A549 (cell line): ENCODE data around the gene MYLK. TPM values are rescaled to one million over a fixed set of nuclear protein-coding genes. Genes with fewer than 3 reads are reported as not detected.
A peak's percentile ranks its signal among the peaks of the same experiment; 100 is the strongest.

Experiments
- ATAC-seq, 2 experiments: fragments of 200-7000 bp in 1 of 2; fragments of >200 bp in 1 of 2; cut with Nextera tagmentation in 1 of 2; cut with Tn5 transposase in 1 of 2; 3 replicates each; pipeline versions ENCODE4 v1.8.0 to v1.9.1; 2018 to 2020; ENCODE audit warnings: mild to moderate bottlenecking in 1 of 2, moderate library complexity in 1 of 2
- CTCF ChIA-PET: fragments of 300-600 bp; sonication (Branson Sonifier 250); formaldehyde crosslinking; extraction: SDS; loops from one replicate; lab custom pipeline; 2021; ENCODE audit warnings: antibody characterized with exemption, inconsistent platforms; lab: Yijun Ruan, JAX
- POLR2A ChIA-PET: fragments of 350-600 bp; formaldehyde crosslinking; extraction: SDS; loops from one replicate; lab custom pipeline; 2021; ENCODE audit warnings: antibody characterized with exemption, inconsistent platforms; lab: Yijun Ruan, JAX
- DNase-seq, 2 experiments: peaks; one replicate each; pipeline versions ENCODE4 v3.0.0 to v3.0.0-alpha.2; 2011 to 2016; ENCODE audit warnings: low read depth in 1 of 2, low spot score in 1 of 2
- FAIRE-seq: peaks from 2 replicates; lab custom pipeline; 2011; peaks lifted over from hg19 to GRCh38; lab: Jason Lieb, UNC
- H3K27ac ChIP-seq, 2 experiments: fragments of >200 bp; sonication (Bioruptor Twin); formaldehyde crosslinking; 3 replicates each; pipeline ENCODE4 v1.5.1; 2016 to 2017
- H3K4me1 ChIP-seq: fragments of >200 bp; sonication (Bioruptor Twin); formaldehyde crosslinking; 3 replicates; pipeline ENCODE4 v1.6.1; 2016
- H3K4me2 ChIP-seq: fragments of >200 bp; sonication (Bioruptor Twin); formaldehyde crosslinking; 3 replicates; pipeline ENCODE4 v1.6.1; 2016
- H3K4me3 ChIP-seq: fragments of >200 bp; sonication (Bioruptor Twin); formaldehyde crosslinking; 3 replicates; pipeline ENCODE4 v1.5.1; 2016
- H3K9me3 ChIP-seq: fragments of >200 bp; sonication (Bioruptor Twin); formaldehyde crosslinking; 3 replicates; pipeline ENCODE4 v1.6.1; 2016
- CBX2 ChIP-seq: fragments of 200-600 bp; sonication (generic); IDR thresholded peaks from 2 replicates; pipeline ENCODE4 v1.6.1; 2016; ENCODE audit warnings: low read depth, mild to moderate bottlenecking, borderline replicate concordance
- CBX8 ChIP-seq: fragments of 200-600 bp; sonication (generic); IDR thresholded peaks from 2 replicates; pipeline ENCODE4 v1.6.1; 2016
- CHD2 ChIP-seq: fragments of 150-350 bp; IDR thresholded peaks from 2 replicates; pipeline ENCODE4 v1.6.1; 2014; ENCODE audit warnings: low read length; ENCODE audit not compliant: partially characterized antibody
- CHD4 ChIP-seq: fragments of 200-600 bp; sonication (generic); IDR thresholded peaks from 2 replicates; pipeline ENCODE4 v1.6.1; 2016; ENCODE audit warnings: antibody characterized with exemption, mild to moderate bottlenecking, borderline replicate concordance
- EHMT2 ChIP-seq: fragments of 200-600 bp; sonication (generic); IDR thresholded peaks from 2 replicates; pipeline ENCODE4 v1.6.1; 2016; ENCODE audit warnings: antibody characterized with exemption, low read depth, mild to moderate bottlenecking, moderate library complexity
- HEYL ChIP-seq: fragments of 250-450 bp; sonication (Bioruptor Pico); IDR thresholded peaks from 2 replicates; pipeline ENCODE4 v1.8.0; 2021; ENCODE audit warnings: mild to moderate bottlenecking, moderate library complexity
- HOXA7 ChIP-seq: fragments of 250-450 bp; sonication (Bioruptor Pico); IDR thresholded peaks from 2 replicates; pipeline ENCODE4 v1.5.0; 2020; ENCODE audit warnings: mild to moderate bottlenecking, moderate library complexity
- HOXB13 ChIP-seq: fragments of 250-450 bp; sonication (Bioruptor Pico); IDR thresholded peaks from 2 replicates; pipeline ENCODE4 v1.5.0; 2020; ENCODE audit warnings: low read depth, mild to moderate bottlenecking, moderate library complexity
- MYC ChIP-seq: IDR thresholded peaks from 2 replicates; pipeline ENCODE4 v1.6.1; 2012; ENCODE audit warnings: mild to moderate bottlenecking, inconsistent platforms, low read length, improper control_type of control experiment, borderline replicate concordance
- RAD21 ChIP-seq, 2 experiments: fragments of >200 bp in 1 of 2; sonication (Bioruptor Twin) in 1 of 2; formaldehyde crosslinking in 1 of 2; IDR thresholded peaks in 1 of 2; conservative IDR thresholded peaks in 1 of 2; 2 replicates in 1 of 2; 3 replicates in 1 of 2; pipeline ENCODE4 v1.6.1; 2012 to 2018; ENCODE audit warnings: inconsistent platforms in 1 of 2
- RCOR1 ChIP-seq: fragments of 150-350 bp; IDR thresholded peaks from 2 replicates; pipeline ENCODE4 v1.6.1; 2014; ENCODE audit warnings: antibody characterized with exemption, low read length, low read depth
- RFX5 ChIP-seq: fragments of 450-650 bp; IDR thresholded peaks from 2 replicates; pipeline ENCODE4 v1.7.1; 2014; ENCODE audit warnings: antibody characterized with exemption, mild to moderate bottlenecking, moderate library complexity
- RNF2 ChIP-seq: fragments of 200-600 bp; sonication (generic); IDR thresholded peaks from 2 replicates; pipeline ENCODE4 v1.6.1; 2016; ENCODE audit warnings: low read depth, mild to moderate bottlenecking, antibody characterized with exemption, moderate library complexity, borderline replicate concordance
- SMC3 ChIP-seq: fragments of >200 bp; sonication (Bioruptor Twin); formaldehyde crosslinking; IDR thresholded peaks from 3 replicates; pipeline ENCODE4 v1.6.1; 2018; ENCODE audit warnings: inconsistent platforms
- SREBF2 ChIP-seq: fragments of 450-650 bp; IDR thresholded peaks from 2 replicates; pipeline ENCODE4 v1.6.1; 2014; ENCODE audit warnings: mild to moderate bottlenecking, moderate library complexity
- WGBS: methylation state at CpG from one replicate; pipeline ENCODE4 v1.1.6; 2017; ENCODE audit errors: missing lambda C conversion rate; 5-methylcytosine and 5-hydroxymethylcytosine counted together
- polyA plus RNA-seq, 4 experiments: library from polyadenylated mRNA; depleted of rRNA in 3 of 4; stranded (reverse); fragments of >200 nt; fragmentation: RNase III in 1 of 4; extraction: RNeasy Plus Mini Kit Qiagen cat#74134 plus additional on column Dnase treatment in 1 of 4; gene quantifications; 2 replicates in 3 of 4; 3 replicates in 1 of 4; pipeline ENCODE4 v1.2.3, GENCODE V29; 2011 to 2017
- TF ChIP-seq, protein P1 (sequence below): IDR thresholded peaks from 2 replicates; pipeline ENCODE4 v1.6.1; 2012
- TF ChIP-seq, protein P2 (sequence below): IDR thresholded peaks from 2 replicates; pipeline ENCODE4 v1.6.1; 2012
- TF ChIP-seq, protein P3 (sequence below): fragments of 450-650 bp; IDR thresholded peaks from 2 replicates; pipeline ENCODE4 v1.6.1; 2014; ENCODE audit warnings: antibody characterized with exemption
- TF ChIP-seq, protein P4 (sequence below): fragments of >200 bp; sonication (Bioruptor Twin); formaldehyde crosslinking; IDR thresholded peaks from 3 replicates; pipeline ENCODE4 v1.5.1; 2016

The MYLK gene
- polyA plus RNA-seq, 2 of the 4 experiments (the other 2 are of a cell fraction), result 16.9 to 17.4 TPM

DNA sequence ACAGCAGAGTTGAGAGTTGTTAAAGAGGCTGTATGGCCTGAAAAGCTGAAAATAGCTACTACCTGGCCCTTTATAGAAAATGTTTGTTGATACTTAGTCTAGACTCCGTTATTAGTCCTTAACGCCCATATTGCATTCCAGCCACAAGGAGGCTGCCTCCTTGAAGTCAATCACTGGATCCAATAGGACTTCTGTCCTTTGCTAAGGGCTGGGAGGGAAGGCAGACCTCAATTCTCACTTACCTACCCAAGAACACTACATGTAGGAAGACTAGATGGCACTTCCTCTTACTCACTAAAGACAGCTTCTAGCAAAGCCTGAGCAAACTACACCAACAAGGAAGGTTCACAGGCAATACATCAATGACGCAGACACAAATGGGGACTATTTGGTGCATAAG, 159.8 kb downstream of the MYLK start:
- ChIA-PET POLR2A (interaction anchor here (0.9 to 1.1 kb wide), 3 partner anchors 8 to 309 kb away, joined by 3 to 8 read pairs (median 3); partner anchors contain the start of gene KALRN), CTCF (interaction anchor here (0.6 to 9.7 kb wide), 45 partner anchors 10 to 272 kb away, joined by 3 to 100 read pairs (median 5); partner anchors contain the start of gene MYLK)
- Histone ChIP-seq H3K4me2 (no peak overlapping the region), H3K4me1 (peaks cover 22% of the 10 kb centered on the region), H3K9me3 (no peaks in the 10 kb centered on the region), H3K4me3 (no peak overlapping the region), H3K27ac (peak overlapping the region in 1 of 2 experiments; percentile 5; a peak in 1 of 6 replicates)
- ATAC-seq, result peak in 1 of 2 experiments; percentile 30; a peak in 2 of 6 replicates
- TF ChIP-seq CBX8, result no peak
- 0 out of 5 replicates have a peak, but pooled peaks of 1 of the 2 experiments have one; percentile 16 for TF ChIP-seq RAD21 (conservative IDR thresholded peaks at IDR 0.05 in 1 of 2, IDR thresholded peaks at IDR 0.05 in 1 of 2)
- no peak for FAIRE-seq
- DNase-seq, result peak in 1 of 2 experiments; percentile 21
- WGBS, result 17% methylated on average over 3 of the region's 3 CpGs

DNA sequence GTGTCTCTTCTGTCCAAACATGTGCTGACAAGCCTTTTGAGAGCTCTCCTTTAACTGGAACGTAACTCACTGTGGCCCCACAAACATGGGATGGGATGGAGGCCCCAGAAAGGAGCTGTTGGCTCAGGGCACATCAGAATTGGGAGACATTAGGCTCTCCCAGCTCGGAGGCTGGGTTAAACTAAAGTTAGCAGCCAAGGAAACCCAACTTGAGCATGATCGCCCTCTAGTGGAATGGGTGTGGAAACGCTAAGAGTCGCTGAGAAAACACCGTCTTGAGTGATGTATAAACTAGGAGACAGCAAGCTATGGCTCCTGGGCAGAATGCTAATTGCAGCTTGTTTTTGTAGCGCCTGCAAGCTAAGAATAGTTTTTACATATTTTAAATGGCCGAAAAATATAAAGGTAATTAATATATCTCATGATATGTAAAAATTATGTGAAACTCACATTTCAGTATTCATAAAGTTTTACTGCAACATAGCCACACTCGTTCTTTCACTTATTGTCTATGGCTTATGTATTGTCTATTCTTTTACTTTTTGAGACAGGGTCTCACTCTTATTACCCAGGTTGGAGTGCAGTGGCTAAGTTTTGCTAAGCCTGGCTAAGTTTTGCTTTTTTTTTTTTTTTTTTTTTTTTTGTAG, 160.5 kb downstream of the MYLK start:
- CTCF ChIA-PET, result interaction anchor here (0.6 to 9.7 kb wide), 51 partner anchors 10 to 271 kb away, joined by 3 to 100 read pairs (median 5); partner anchors contain the start of gene MYLK
- WGBS, result 10% methylated on average over 9 of the region's 9 CpGs

DNA sequence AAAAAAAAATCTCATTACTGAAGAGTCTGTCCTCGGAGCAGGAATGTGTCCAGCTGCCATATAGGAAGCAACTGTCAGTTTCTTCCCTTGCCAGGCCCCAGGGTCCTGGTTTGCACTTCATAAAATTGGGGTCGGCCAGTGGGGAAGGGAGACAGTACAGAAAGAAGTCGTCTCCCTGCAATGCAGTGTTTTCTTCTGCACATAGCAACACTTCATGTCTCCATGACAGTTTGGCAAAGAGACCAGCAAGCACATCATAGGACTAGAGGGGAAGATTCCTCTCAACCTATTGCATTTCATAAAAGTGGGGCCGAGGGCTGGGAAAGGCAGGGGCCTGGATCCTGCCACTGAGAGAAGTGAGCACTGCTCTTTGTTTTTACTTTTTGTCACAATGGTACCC, 161.1 kb downstream of the MYLK start:
- no peak overlapping the region; the same call in 2 of the 3 replicates for H3K4me2 ChIP-seq
- TF ChIP-seq, protein P1, sequence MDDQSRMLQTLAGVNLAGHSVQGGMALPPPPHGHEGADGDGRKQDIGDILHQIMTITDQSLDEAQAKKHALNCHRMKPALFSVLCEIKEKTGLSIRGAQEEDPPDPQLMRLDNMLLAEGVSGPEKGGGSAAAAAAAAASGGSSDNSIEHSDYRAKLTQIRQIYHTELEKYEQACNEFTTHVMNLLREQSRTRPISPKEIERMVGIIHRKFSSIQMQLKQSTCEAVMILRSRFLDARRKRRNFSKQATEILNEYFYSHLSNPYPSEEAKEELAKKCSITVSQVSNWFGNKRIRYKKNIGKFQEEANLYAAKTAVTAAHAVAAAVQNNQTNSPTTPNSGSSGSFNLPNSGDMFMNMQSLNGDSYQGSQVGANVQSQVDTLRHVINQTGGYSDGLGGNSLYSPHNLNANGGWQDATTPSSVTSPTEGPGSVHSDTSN, result no peak
- TF ChIP-seq SREBF2 (no peak), HOXA7 (no peak), EHMT2 (no peak), CBX2 (no peak), CHD4 (no peak), RFX5 (no peak), CHD2 (no peak), HEYL (CRISPR knock-in tag) (no peak), HOXB13 (CRISPR knock-in tag) (no peak)
- H3K4me3 ChIP-seq, result no peak overlapping the region
- CTCF ChIA-PET, result interaction anchor here (0.7 to 9.7 kb wide), 46 partner anchors 10 to 271 kb away, joined by 3 to 100 read pairs (median 5); partner anchors contain the start of gene MYLK
- no peaks in the 10 kb centered on the region for H3K9me3 ChIP-seq
- H3K4me1 ChIP-seq, result peaks cover 17% of the 10 kb centered on the region
- ATAC-seq (no peak), FAIRE-seq (no peak), DNase-seq (no peak)
- peak overlapping the region; percentile 56 to 72; a peak in 4 of 6 replicates for H3K27ac ChIP-seq
- 61% methylated on average over 4 of the region's 4 CpGs for WGBS
- POLR2A ChIA-PET, result interaction anchor here (1.0 to 1.1 kb wide), 2 partner anchors 9 to 310 kb away, joined by 3 read pairs; partner anchors contain the start of gene KALRN

More for the DNA sequence above, 160.5 kb downstream of the MYLK start:
- TF ChIP-seq CBX2, result no peak
- TF ChIP-seq, protein P2, sequence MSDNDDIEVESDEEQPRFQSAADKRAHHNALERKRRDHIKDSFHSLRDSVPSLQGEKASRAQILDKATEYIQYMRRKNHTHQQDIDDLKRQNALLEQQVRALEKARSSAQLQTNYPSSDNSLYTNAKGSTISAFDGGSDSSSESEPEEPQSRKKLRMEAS, result no peak
- TF ChIP-seq MYC, result no peak
- TF ChIP-seq RNF2, result no peak
- peak; percentile 76 for TF ChIP-seq SMC3
- TF ChIP-seq, protein P3, sequence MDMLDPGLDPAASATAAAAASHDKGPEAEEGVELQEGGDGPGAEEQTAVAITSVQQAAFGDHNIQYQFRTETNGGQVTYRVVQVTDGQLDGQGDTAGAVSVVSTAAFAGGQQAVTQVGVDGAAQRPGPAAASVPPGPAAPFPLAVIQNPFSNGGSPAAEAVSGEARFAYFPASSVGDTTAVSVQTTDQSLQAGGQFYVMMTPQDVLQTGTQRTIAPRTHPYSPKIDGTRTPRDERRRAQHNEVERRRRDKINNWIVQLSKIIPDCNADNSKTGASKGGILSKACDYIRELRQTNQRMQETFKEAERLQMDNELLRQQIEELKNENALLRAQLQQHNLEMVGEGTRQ, result no peak
- TF ChIP-seq, protein P4, sequence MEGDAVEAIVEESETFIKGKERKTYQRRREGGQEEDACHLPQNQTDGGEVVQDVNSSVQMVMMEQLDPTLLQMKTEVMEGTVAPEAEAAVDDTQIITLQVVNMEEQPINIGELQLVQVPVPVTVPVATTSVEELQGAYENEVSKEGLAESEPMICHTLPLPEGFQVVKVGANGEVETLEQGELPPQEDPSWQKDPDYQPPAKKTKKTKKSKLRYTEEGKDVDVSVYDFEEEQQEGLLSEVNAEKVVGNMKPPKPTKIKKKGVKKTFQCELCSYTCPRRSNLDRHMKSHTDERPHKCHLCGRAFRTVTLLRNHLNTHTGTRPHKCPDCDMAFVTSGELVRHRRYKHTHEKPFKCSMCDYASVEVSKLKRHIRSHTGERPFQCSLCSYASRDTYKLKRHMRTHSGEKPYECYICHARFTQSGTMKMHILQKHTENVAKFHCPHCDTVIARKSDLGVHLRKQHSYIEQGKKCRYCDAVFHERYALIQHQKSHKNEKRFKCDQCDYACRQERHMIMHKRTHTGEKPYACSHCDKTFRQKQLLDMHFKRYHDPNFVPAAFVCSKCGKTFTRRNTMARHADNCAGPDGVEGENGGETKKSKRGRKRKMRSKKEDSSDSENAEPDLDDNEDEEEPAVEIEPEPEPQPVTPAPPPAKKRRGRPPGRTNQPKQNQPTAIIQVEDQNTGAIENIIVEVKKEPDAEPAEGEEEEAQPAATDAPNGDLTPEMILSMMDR, result peak; percentile 74
- TF ChIP-seq RAD21 (conservative IDR thresholded peaks at IDR 0.05 in 1 of 2, IDR thresholded peaks at IDR 0.05 in 1 of 2), result peak; percentile 71 to 73
- TF ChIP-seq RCOR1, result no peak
- Histone ChIP-seq H3K9me3 (no peaks in the 10 kb centered on the region), H3K4me2 (no peak overlapping the region; the same call in 2 of the 3 replicates), H3K4me3 (no peak overlapping the region), H3K27ac (peak overlapping the region; percentile 56 to 72; a peak in 4 of 6 replicates), H3K4me1 (peaks cover 22% of the 10 kb centered on the region)
- ATAC-seq (peak; percentile 79 to 80), DNase-seq (peak; percentile 78 to 84), FAIRE-seq (no peak)
- POLR2A ChIA-PET, result interaction anchor here (0.9 to 1.1 kb wide), 3 partner anchors 9 to 309 kb away, joined by 3 to 8 read pairs (median 3); partner anchors contain the start of gene KALRN
